SK-N-SH (cell line): ENCODE data around the gene PRSS56. TPM values are rescaled to one million over a fixed set of nuclear protein-coding genes. Genes with fewer than 3 reads are reported as not detected.

Source experiments
- CTCF ChIA-PET: fragments of 300-600, 350-600 bp; formaldehyde crosslinking; extraction: SDS; loops from one replicate; lab custom pipeline; 2021; lab: Yijun Ruan, JAX
- POLR2A ChIA-PET: fragments of 350-600 bp; sonication (Branson Sonifier 250); formaldehyde crosslinking; extraction: SDS; loops from one replicate; lab custom pipeline; 2020; ENCODE audit warnings: antibody characterized with exemption, inconsistent platforms; lab: Yijun Ruan, JAX
- DNase-seq: peaks from one replicate; pipeline ENCODE4 v3.0.0; 2012
- H2AFZ ChIP-seq: fragments of 200-600 bp; sonication (generic); 2 replicates; pipeline ENCODE4 v1.8.1; 2016; ENCODE audit warnings: antibody characterized with exemption, mild to moderate bottlenecking, low read depth
- H3F3A ChIP-seq: fragments of 200-600 bp; sonication (generic); replicated peaks from 2 replicates; pipeline ENCODE3; 2016; ENCODE audit warnings: antibody characterized with exemption, mild to moderate bottlenecking; ENCODE audit not compliant: insufficient read depth
- H3K27ac ChIP-seq, 2 experiments: fragments of 200-500 bp in 1 of 2; fragments of 200-600 bp in 1 of 2; sonication (Bioruptor generic) in 1 of 2; sonication (generic), shearing (Covaris generic) in 1 of 2; 2 replicates each; pipeline versions ENCODE4 v1.5.1 to v1.6.1; 2014 to 2016; ENCODE audit warnings: low read depth in 2 of 2, inconsistent platforms in 1 of 2, low read length in 1 of 2, mild to moderate bottlenecking in 1 of 2, mixed read lengths in 1 of 2
- H3K27me3 ChIP-seq: fragments of 200-600 bp; sonication (generic), shearing (Covaris generic); 2 replicates; pipeline ENCODE4 v1.6.1; 2016; ENCODE audit warnings: mixed run types; ENCODE audit not compliant: insufficient read depth
- H3K36me3 ChIP-seq, 2 experiments: fragments of 200-500 bp in 1 of 2; fragments of 200-600 bp in 1 of 2; sonication (Bioruptor generic) in 1 of 2; sonication (generic) in 1 of 2; replicated peaks in 1 of 2; 2 replicates each; pipeline versions ENCODE3 to v1.5.1; 2014 to 2016; ENCODE audit warnings: low read length in 1 of 2, mild to moderate bottlenecking in 1 of 2; ENCODE audit not compliant: insufficient read depth in 2 of 2, control insufficient read depth in 1 of 2
- H3K4me1 ChIP-seq, 2 experiments: fragments of 200-500 bp in 1 of 2; fragments of 200-600 bp in 1 of 2; sonication (Bioruptor generic) in 1 of 2; sonication (generic), shearing (Covaris generic) in 1 of 2; 2 replicates each; pipeline versions ENCODE4 v1.5.1 to v1.6.1; 2014 to 2016; ENCODE audit warnings: low read depth in 1 of 2, low read length in 1 of 2, mixed run types in 1 of 2; ENCODE audit not compliant: insufficient read depth in 2 of 2, control insufficient read depth in 1 of 2
- H3K4me2 ChIP-seq: fragments of 200-600 bp; sonication (generic), shearing (Covaris generic); 2 replicates; pipeline ENCODE4 v1.6.1; 2017; ENCODE audit warnings: mixed run types
- H3K4me3 ChIP-seq, 2 experiments: fragments of 200-500 bp in 1 of 2; fragments of 200-600 bp in 1 of 2; sonication (Bioruptor generic) in 1 of 2; sonication (generic), shearing (Covaris generic) in 1 of 2; 2 replicates each; pipeline versions ENCODE4 v1.5.1 to v1.8.1; 2014 to 2016; ENCODE audit warnings: low read depth in 2 of 2, inconsistent platforms in 1 of 2, low read length in 1 of 2, mild to moderate bottlenecking in 1 of 2, mixed read lengths in 1 of 2, moderate library complexity in 1 of 2
- H3K79me2 ChIP-seq: fragments of 200-600 bp; sonication (generic); 2 replicates; pipeline ENCODE4 v1.8.1; 2017; ENCODE audit warnings: mild to moderate bottlenecking; ENCODE audit not compliant: insufficient read depth
- H3K9ac ChIP-seq: fragments of 200-600 bp; sonication (generic); 2 replicates; pipeline ENCODE4 v1.6.1; 2017; ENCODE audit warnings: mixed run types
- H3K9me2 ChIP-seq: fragments of 200-600 bp; sonication (generic); 2 replicates; pipeline ENCODE4 v1.6.1; 2017; ENCODE audit warnings: mixed run types
- H3K9me3 ChIP-seq: fragments of 200-600 bp; sonication (generic); 2 replicates; pipeline ENCODE4 v1.6.1; 2017; ENCODE audit warnings: mixed run types, mild to moderate bottlenecking, moderate library complexity
- H4K20me1 ChIP-seq: fragments of 200-600 bp; sonication (generic); 2 replicates; pipeline ENCODE4 v1.6.1; 2017; ENCODE audit warnings: mild to moderate bottlenecking, mixed run types; ENCODE audit not compliant: insufficient read depth
- ELF1 ChIP-seq: IDR thresholded peaks from 2 replicates; pipeline ENCODE4 v1.4.0; 2012
- EP300 ChIP-seq, 2 experiments: IDR thresholded peaks; 2 replicates each; pipeline versions ENCODE4 v1.4.0 to v1.6.1; 2012; ENCODE audit warnings: borderline replicate concordance in 1 of 2, low read depth in 1 of 2, low read length in 1 of 2
- FOXJ3 ChIP-seq: sonication (generic); formaldehyde crosslinking; IDR thresholded peaks from 2 replicates; pipeline ENCODE4 v1.5.1; 2020; ENCODE audit warnings: mild to moderate bottlenecking, missing genetic modification reagents
- GABPA ChIP-seq: IDR thresholded peaks from 2 replicates; pipeline ENCODE4 v1.4.0; 2012; ENCODE audit warnings: low read depth, mild to moderate bottlenecking
- GATA2 ChIP-seq: sonication (generic); formaldehyde crosslinking; IDR thresholded peaks from 2 replicates; pipeline ENCODE4 v1.5.0; 2020; ENCODE audit warnings: mild to moderate bottlenecking, missing genetic modification reagents
- RAD21 ChIP-seq: IDR thresholded peaks from 2 replicates; pipeline ENCODE4 v1.6.1; 2012; ENCODE audit warnings: mild to moderate bottlenecking, low read length
- RCOR1 ChIP-seq: fragments of 150-350 bp; IDR thresholded peaks from 2 replicates; pipeline ENCODE4 v1.6.1; 2017; ENCODE audit warnings: antibody characterized with exemption, low read length
- RXRA ChIP-seq: IDR thresholded peaks from 2 replicates; pipeline ENCODE4 v1.4.0; 2012; ENCODE audit warnings: low read depth, mild to moderate bottlenecking, borderline replicate concordance
- SMC3 ChIP-seq: IDR thresholded peaks from 2 replicates; pipeline ENCODE4 v1.6.1; 2012; ENCODE audit warnings: low read depth, low read length, improper control_type of control experiment
- YY1 ChIP-seq: IDR thresholded peaks from 2 replicates; pipeline ENCODE4 v1.4.0; 2012; ENCODE audit warnings: low read depth, mild to moderate bottlenecking
- ZBTB33 ChIP-seq: IDR thresholded peaks from 2 replicates; pipeline ENCODE4 v1.4.0; 2012; ENCODE audit warnings: low read depth, borderline replicate concordance
- WGBS: methylation state at CpG from one replicate; pipeline ENCODE4 v1.1.6; 2017; ENCODE audit warnings: low lambda C conversion rate; 5-methylcytosine and 5-hydroxymethylcytosine counted together
- polyA plus RNA-seq, 3 experiments: library from polyadenylated mRNA; depleted of rRNA; stranded (reverse); fragments of >200 nt; gene quantifications; 2 replicates each; pipeline ENCODE4 v1.2.3, GENCODE V29; 2012
- TF ChIP-seq, protein P1 (sequence below): IDR thresholded peaks from 2 replicates; pipeline ENCODE4 v1.4.0; 2012; ENCODE audit warnings: low read depth
- TF ChIP-seq, protein P2 (sequence below): fragments of 200-600 bp; sonication (generic); IDR thresholded peaks from 2 replicates; pipeline ENCODE4 v1.6.1; 2017; ENCODE audit warnings: antibody characterized with exemption, mild to moderate bottlenecking, moderate library complexity

PRSS56 gene
- polyA plus RNA-seq, 1 of the 3 experiments (the other 2 are of a cell fraction): not detected

DNA sequence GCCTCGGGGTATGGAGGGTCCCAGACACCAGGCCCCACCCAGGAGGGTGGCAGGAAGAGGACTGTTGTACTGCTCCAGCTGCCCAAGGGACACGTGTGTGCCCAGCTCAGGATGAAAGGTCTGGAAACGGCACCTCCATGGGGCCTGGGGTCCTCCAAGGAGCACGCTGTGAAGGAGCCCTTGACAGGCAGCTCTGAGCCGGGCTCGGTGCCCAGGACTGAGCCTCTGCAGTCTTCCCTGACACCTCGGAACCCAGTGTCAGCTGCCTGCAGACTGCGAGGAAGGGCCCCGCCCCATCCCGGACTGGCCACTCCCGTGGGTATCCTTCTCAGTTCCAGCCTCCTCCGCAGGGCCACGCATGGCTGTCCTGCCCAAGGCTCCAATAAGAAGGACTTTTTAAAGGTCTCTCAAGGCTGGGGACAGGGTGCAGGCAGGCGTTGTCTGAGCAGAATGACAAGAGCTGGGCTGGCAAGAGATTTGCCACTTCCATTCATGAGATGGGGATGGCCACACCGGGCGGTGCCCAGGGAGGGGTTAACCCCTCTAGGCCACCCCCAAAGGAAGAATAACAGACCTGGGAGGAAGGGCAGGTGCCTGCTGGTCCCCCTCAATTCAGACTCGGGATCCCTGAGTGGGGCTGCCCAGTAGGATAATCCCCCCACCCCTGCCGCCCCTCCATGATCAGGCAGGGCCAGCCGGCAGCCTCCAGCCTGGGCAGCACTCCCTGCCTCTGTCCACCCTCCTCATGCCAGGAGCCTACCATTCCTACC is 41.4 kb upstream of the PRSS56 start:
- no peak for DNase-seq
- WGBS: 61% methylated on average over 4 of the region's 19 CpGs
- Histone ChIP-seq H2AFZ (no peak overlapping the region), H3K9me2 (no peaks in the 10 kb centered on the region), H3K4me3 (no peak overlapping the region), H3K27me3 (peaks cover 30% of the 10 kb centered on the region), H3K9ac (no peak overlapping the region), H3K4me2 (no peak overlapping the region), H3K4me1 (no peaks in the 10 kb centered on the region), H3K9me3 (no peaks in the 10 kb centered on the region), H3K79me2 (no peaks in the 10 kb centered on the region), H3K36me3 (no peaks in the 10 kb centered on the region), H3F3A (no peaks in the 10 kb centered on the region), H3K27ac (no peak overlapping the region), H4K20me1 (no peaks in the 10 kb centered on the region)
- ChIA-PET CTCF (interaction anchor here (0.9 to 7.7 kb wide), 2 partner anchors 44 to 553 kb away, joined by 3 to 56 read pairs; partner anchors contain the start of gene PRSS56), POLR2A (no interaction called here)
- TF ChIP-seq RAD21 (no peak), GABPA (no peak), FOXJ3 (CRISPR knock-in tag) (no peak), ELF1 (no peak)
- TF ChIP-seq, protein P1, sequence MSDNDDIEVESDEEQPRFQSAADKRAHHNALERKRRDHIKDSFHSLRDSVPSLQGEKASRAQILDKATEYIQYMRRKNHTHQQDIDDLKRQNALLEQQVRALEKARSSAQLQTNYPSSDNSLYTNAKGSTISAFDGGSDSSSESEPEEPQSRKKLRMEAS: no peak

DNA sequence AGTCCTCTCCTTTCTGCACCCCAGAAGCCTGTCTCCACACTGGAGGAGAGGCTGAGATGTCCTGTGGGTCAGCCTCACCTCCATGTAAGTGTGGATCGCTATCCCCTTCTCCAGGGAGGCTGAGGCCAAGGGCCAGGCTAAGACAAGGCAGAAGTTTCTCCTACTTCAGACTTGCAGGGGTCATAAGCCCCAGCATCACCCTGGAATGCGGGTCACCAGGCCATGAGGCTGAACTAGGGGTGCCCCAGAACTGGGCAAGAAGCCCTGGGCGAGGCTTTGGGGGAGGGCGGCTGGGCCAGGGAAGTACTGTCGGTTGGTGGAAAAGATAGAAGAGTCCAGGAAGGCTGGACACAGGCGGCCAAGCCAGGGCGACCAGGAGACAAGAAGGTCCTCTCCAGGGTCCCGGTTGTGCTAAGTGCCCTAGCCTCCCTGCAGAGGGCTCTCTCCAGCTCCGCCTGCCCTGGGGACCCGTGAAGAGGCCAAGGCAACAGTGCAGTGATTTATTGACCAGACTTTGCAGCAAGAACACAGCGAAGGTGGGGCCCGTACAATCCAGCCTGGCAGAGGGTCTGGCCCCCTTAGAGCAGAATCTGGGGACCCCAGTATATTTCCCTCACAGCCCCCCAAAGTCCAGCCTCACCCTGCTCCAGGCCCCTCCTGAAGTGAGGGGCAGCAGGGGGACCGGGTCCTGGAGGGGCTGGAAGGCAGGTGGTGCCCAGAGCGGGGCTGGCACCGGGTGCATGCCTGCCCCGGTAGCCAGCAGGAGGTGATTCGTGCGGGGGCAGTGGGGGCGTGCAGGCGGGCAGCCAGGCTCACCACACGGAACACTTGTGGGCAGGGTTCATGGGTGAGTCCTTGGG is 40.6 kb upstream of the PRSS56 start:
- TF ChIP-seq EP300 (IDR thresholded peaks at IDR 0.05; ENCODE audit: borderline replicate concordance in 1 of 2, low read depth in 1 of 2, low read length in 1 of 2) (no peak), YY1 (no peak), RCOR1 (no peak), RXRA (no peak), SMC3 (no peak), ZBTB33 (no peak), GATA2 (CRISPR knock-in tag) (no peak), RAD21 (no peak)
- TF ChIP-seq, protein P2, sequence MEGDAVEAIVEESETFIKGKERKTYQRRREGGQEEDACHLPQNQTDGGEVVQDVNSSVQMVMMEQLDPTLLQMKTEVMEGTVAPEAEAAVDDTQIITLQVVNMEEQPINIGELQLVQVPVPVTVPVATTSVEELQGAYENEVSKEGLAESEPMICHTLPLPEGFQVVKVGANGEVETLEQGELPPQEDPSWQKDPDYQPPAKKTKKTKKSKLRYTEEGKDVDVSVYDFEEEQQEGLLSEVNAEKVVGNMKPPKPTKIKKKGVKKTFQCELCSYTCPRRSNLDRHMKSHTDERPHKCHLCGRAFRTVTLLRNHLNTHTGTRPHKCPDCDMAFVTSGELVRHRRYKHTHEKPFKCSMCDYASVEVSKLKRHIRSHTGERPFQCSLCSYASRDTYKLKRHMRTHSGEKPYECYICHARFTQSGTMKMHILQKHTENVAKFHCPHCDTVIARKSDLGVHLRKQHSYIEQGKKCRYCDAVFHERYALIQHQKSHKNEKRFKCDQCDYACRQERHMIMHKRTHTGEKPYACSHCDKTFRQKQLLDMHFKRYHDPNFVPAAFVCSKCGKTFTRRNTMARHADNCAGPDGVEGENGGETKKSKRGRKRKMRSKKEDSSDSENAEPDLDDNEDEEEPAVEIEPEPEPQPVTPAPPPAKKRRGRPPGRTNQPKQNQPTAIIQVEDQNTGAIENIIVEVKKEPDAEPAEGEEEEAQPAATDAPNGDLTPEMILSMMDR: no peak
- POLR2A ChIA-PET: no interaction called here
- DNase-seq: no peak

More for the DNA sequence above, 40.6 kb upstream of the PRSS56 start:
- Histone ChIP-seq H3K79me2 (no peaks in the 10 kb centered on the region), H3K4me1 (no peaks in the 10 kb centered on the region), H3K9me3 (no peaks in the 10 kb centered on the region), H3K4me2 (no peak overlapping the region), H2AFZ (no peak overlapping the region), H4K20me1 (no peaks in the 10 kb centered on the region), H3K4me3 (no peak overlapping the region), H3K27ac (no peak overlapping the region), H3K9me2 (no peaks in the 10 kb centered on the region), H3K9ac (no peak overlapping the region), H3K27me3 (peaks cover 23% of the 10 kb centered on the region), H3K36me3 (no peaks in the 10 kb centered on the region), H3F3A (no peaks in the 10 kb centered on the region)
- CTCF ChIA-PET: no interaction called here
- whole genome bisulfite sequencing: 50% methylated on average over 4 of the region's 21 CpGs
